Measurements from ENCODE around the gene TSPAN14.

The TSPAN14 gene

DNA sequence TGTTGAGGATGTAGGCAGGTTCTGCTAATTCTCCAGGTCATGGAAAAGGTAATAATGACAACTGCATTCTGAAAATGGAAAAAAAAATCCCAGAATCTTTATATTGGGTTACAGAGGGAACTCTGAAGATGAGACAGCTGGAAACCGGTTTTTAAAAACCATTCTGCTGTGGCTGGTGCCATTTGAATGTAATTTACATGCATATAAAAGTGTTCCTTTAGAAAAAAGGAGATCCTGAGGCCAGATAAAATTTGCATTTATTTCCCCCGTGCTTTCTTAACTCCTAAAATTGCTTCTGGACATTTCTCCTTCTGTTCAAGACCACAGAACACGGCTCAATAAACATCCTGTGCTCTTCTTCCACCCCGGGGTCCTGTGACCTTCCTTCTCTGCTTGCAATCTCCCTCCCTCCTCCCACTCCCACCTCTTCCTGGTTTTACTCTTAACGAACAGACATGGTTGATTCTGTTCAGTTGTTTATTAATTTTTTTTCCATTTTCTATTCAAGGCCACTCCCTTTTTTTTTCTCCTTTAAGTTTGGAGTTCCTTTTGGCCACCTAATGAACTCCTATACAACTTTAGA, 125.2 kb downstream of the TSPAN14 start:
- TF ChIP-seq, protein P1, sequence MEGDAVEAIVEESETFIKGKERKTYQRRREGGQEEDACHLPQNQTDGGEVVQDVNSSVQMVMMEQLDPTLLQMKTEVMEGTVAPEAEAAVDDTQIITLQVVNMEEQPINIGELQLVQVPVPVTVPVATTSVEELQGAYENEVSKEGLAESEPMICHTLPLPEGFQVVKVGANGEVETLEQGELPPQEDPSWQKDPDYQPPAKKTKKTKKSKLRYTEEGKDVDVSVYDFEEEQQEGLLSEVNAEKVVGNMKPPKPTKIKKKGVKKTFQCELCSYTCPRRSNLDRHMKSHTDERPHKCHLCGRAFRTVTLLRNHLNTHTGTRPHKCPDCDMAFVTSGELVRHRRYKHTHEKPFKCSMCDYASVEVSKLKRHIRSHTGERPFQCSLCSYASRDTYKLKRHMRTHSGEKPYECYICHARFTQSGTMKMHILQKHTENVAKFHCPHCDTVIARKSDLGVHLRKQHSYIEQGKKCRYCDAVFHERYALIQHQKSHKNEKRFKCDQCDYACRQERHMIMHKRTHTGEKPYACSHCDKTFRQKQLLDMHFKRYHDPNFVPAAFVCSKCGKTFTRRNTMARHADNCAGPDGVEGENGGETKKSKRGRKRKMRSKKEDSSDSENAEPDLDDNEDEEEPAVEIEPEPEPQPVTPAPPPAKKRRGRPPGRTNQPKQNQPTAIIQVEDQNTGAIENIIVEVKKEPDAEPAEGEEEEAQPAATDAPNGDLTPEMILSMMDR (conservative IDR thresholded peaks at IDR 0.05): no peak
- H3K27ac ChIP-seq: no peak overlapping the region

DNA sequence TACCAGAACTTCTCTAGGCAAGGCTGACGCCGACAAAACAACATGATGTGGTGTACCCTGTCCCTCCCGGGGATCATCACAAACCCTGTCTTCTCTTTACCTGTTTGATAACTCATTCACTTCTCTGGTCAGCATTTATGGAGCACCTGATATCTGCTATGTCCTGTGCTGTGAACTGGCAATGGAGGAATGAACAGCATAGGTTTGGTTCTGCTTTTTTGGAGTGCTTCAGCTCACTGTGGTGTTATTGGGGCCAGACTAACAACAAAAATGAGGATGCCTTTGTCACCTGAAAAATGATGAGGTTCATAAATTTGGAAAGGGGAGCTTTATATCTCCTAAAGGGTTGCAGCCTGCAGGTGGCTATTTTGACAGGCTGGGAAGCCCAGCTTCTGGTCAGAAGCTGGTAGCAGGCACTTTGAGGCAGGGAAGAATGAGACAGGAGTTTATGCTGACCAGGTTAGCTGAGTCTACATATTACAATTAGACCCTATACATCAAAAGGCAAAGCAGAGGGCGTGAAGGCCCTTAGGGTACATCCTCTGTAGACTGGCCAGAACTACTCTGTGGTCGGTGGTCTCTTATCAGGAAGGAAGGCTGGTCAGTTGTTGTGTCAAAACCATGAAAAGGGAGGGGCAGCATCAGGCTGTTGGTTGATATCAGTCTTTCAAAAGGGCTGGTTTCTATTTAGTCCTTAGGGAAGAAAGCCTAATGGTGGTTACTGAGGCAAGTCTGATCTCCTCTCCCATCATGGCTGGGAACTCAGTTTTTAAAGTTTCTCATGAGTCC, 125.9 kb downstream of the TSPAN14 start:
- no peak overlapping the region for H3K27ac ChIP-seq

DNA sequence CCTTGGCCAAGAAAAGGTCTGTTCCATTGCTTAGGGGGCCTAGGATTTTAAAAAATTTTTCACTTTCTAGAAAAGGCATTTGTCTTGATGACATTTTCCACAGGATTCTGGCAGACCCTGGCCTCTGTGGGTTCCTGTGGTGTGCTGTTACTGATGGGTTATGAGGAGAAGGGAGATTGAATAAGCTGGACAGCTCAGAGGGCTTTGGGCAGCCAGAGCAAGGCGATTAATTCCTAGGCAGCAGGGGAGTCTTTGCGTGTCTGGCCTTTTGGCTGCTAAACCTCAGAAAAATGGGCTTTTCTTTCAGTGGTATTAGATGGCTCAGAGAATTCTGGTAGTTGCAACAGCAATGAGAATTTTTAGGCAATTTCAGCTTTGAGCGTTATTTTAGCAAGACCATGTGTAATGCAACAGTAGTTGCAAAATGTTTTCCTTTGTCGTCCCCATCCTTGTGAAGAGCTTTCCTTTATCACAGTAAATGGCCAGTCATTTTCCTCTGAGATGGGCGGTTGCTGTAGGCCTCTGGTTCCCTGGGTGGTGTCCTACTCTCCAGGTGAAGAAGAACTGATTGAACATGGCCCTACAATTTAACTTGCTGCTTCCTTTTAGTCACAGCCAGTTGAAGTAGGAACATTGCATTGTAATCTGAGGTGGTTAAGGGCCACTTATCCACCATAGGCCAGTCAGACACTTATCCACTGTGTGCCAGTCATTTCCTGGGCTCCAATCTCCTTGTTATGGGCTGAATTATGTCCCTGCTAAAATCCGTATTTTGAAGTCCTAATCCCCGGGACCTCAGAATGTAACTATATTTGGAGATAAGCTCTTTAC, 126.7 kb downstream of the TSPAN14 start:
- no peak overlapping the region for H3K27ac ChIP-seq
- TF ChIP-seq, protein P1 (conservative IDR thresholded peaks at IDR 0.05): no peak

More for the DNA sequence above, 125.9 kb downstream of the TSPAN14 start:
- TF ChIP-seq, protein P1 (conservative IDR thresholded peaks at IDR 0.05): no peak

DNA sequence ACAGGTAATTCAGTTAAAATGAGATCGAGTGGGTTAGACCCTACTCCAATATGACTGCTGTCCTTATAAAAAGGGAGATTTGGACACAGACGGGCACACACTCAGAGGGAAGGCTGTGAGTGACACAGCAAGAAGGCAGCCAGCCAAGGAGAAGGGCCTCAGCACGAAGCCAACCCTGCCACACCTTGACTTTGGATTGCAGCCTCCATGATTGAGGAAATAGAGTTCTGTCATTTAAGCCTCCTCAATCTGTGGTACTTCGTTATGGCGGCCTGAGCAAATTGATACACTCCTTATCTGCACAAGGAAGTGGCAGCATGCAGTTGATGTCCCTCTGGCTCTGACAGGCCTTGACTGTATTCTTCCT, 127.3 kb downstream of the TSPAN14 start:
- no peak overlapping the region for H3K27ac ChIP-seq
- TF ChIP-seq, protein P1 (conservative IDR thresholded peaks at IDR 0.05): no peak

DNA sequence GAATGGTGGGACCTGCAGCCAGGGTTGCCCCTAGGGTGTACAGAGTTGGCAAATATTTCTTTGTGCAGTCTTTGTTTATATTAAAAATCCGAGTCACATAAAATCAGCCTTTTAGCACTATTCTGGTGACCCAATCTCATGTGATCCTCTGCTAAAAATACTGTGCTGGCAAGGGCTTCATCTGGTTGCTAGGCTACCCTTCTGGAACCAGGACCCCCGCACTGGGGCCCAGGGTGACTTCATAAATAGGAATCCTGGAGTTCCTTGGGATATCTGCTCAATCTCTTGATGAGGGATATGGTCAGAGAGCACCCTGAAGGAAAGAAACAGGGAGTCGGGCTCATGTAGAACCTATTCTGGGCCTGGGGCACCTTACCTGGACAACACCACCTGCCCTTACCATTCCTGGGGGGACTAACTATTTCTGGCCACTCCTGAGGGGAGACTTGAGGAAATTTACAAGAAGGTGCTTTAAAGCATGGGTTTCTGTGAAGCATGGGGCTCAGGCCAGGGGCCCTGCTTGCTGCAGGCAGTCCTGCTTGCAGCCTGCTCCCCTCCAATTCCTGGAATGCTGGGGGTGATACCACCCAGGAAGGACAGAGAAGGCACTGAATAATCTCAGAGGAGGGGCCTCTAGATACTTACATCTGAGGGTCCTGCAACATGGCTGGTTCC, 128.3 kb downstream of the TSPAN14 start:
- TF ChIP-seq, protein P1 (conservative IDR thresholded peaks at IDR 0.05): no peak
- no peak overlapping the region for H3K27ac ChIP-seq

Measured in VCaP (cell line).